H9 (cell line): ENCODE measurements around the gene LAMA3. TPM values are rescaled to one million over a fixed set of nuclear protein-coding genes. Genes with fewer than 3 reads are reported as not detected.

ENCODE experiments used
- DNase-seq: peaks from one replicate; pipeline ENCODE4 v3.0.0-alpha.2; 2017
- H2AFZ ChIP-seq: one replicate; pipeline ENCODE4 v1.6.1; 2013; ENCODE audit warnings: mild to moderate bottlenecking, low read length, control low read depth, moderate library complexity
- H2AK5ac ChIP-seq: 2 replicates; pipeline ENCODE4 v1.6.1; 2013; ENCODE audit warnings: low read length, control low read depth, mixed read lengths; ENCODE audit not compliant: insufficient read length
- H2BK120ac ChIP-seq: one replicate; pipeline ENCODE4 v1.6.1; 2013; ENCODE audit warnings: low read depth, mild to moderate bottlenecking, low read length, control low read depth, inconsistent platforms; ENCODE audit not compliant: poor library complexity, severe bottlenecking
- H2BK12ac ChIP-seq: 2 replicates; pipeline ENCODE4 v1.6.1; 2013; ENCODE audit warnings: low read length, control low read depth, mixed read lengths, low read depth; ENCODE audit not compliant: insufficient read length
- H2BK15ac ChIP-seq: 2 replicates; pipeline ENCODE4 v1.6.1; 2013; ENCODE audit warnings: low read depth, low read length, control low read depth
- H2BK20ac ChIP-seq: one replicate; pipeline ENCODE4 v1.6.1; 2013; ENCODE audit warnings: low read depth, mild to moderate bottlenecking, low read length, control low read depth, inconsistent platforms; ENCODE audit not compliant: poor library complexity, severe bottlenecking
- H2BK5ac ChIP-seq: 2 replicates; pipeline ENCODE4 v1.6.1; 2013; ENCODE audit warnings: low read length, control low read depth, mixed read lengths; ENCODE audit not compliant: insufficient read length
- H3K14ac ChIP-seq: 2 replicates; pipeline ENCODE4 v1.6.1; 2013; ENCODE audit warnings: low read length, control low read depth; ENCODE audit not compliant: insufficient read depth
- H3K18ac ChIP-seq: 2 replicates; pipeline ENCODE4 v1.6.1; 2013; ENCODE audit warnings: low read depth, mild to moderate bottlenecking, mixed read lengths, low read length, control low read depth; ENCODE audit not compliant: insufficient read length
- H3K23ac ChIP-seq: 2 replicates; pipeline ENCODE4 v1.6.1; 2013; ENCODE audit warnings: low read length, control low read depth, mixed read lengths, low read depth; ENCODE audit not compliant: insufficient read length
- H3K23me2 ChIP-seq: 2 replicates; pipeline ENCODE4 v1.6.1; 2013; ENCODE audit warnings: low read depth, mild to moderate bottlenecking, mixed read lengths, low read length, control low read depth; ENCODE audit not compliant: insufficient read length, poor library complexity, severe bottlenecking
- H3K27ac ChIP-seq: 2 replicates; pipeline ENCODE4 v1.5.1; 2013; ENCODE audit warnings: low read length, control low read depth, mixed read lengths, low read depth; ENCODE audit not compliant: insufficient read length
- H3K27me3 ChIP-seq: 2 replicates; pipeline ENCODE4 v1.6.1; 2013; ENCODE audit warnings: low read length, control low read depth, inconsistent platforms; ENCODE audit not compliant: insufficient read depth
- H3K4ac ChIP-seq: 2 replicates; pipeline ENCODE4 v1.6.1; 2013; ENCODE audit warnings: low read depth, mild to moderate bottlenecking, control low read depth, inconsistent platforms, low read length, moderate library complexity
- H3K4me1 ChIP-seq: 2 replicates; pipeline ENCODE4 v1.6.1; 2013; ENCODE audit warnings: low read length, control low read depth, inconsistent platforms; ENCODE audit not compliant: insufficient read depth
- H3K4me2 ChIP-seq: 2 replicates; pipeline ENCODE4 v1.6.1; 2013; ENCODE audit warnings: low read length, control low read depth, mixed read lengths; ENCODE audit not compliant: insufficient read length, insufficient read depth
- H3K56ac ChIP-seq: 2 replicates; pipeline ENCODE4 v1.6.1; 2013; ENCODE audit warnings: low read depth, mild to moderate bottlenecking, mixed read lengths, low read length, control low read depth; ENCODE audit not compliant: insufficient read length
- H3K79me1 ChIP-seq: 2 replicates; pipeline ENCODE4 v1.6.1; 2013; ENCODE audit warnings: low read depth, mild to moderate bottlenecking, moderate library complexity, low read length, control low read depth, inconsistent platforms; ENCODE audit not compliant: insufficient read depth, poor library complexity, severe bottlenecking
- H3K79me2 ChIP-seq: 2 replicates; pipeline ENCODE4 v1.6.1; 2013; ENCODE audit warnings: low read length, control low read depth, inconsistent platforms; ENCODE audit not compliant: insufficient read depth
- H3K9ac ChIP-seq: 2 replicates; pipeline ENCODE4 v1.6.1; 2013; ENCODE audit warnings: low read length, control low read depth, mixed read lengths; ENCODE audit not compliant: insufficient read length; ENCODE audit errors: extremely low read depth
- H3K9me3 ChIP-seq: one replicate; pipeline ENCODE4 v1.6.1; 2013; ENCODE audit warnings: low read depth, low read length, inconsistent platforms; ENCODE audit not compliant: control insufficient read depth
- H3T11ph ChIP-seq: one replicate; pipeline ENCODE4 v1.6.1; 2013; ENCODE audit warnings: mild to moderate bottlenecking, low read length, control low read depth, inconsistent platforms
- H4K20me1 ChIP-seq: one replicate; pipeline ENCODE4 v1.6.1; 2013; ENCODE audit not compliant: control insufficient read depth, insufficient read length, insufficient read depth
- H4K5ac ChIP-seq: 2 replicates; pipeline ENCODE4 v1.6.1; 2013; ENCODE audit warnings: low read depth, mild to moderate bottlenecking, mixed read lengths, low read length, control low read depth; ENCODE audit not compliant: insufficient read length
- H4K8ac ChIP-seq: replicated peaks from 2 replicates; pipeline ENCODE4 v1.6.1; 2013; ENCODE audit warnings: low read length, control low read depth, mixed read lengths, low read depth; ENCODE audit not compliant: insufficient read length
- H4K91ac ChIP-seq: 2 replicates; pipeline ENCODE4 v1.6.1; 2013; ENCODE audit warnings: low read depth, mild to moderate bottlenecking, moderate library complexity, mixed read lengths, low read length, control low read depth; ENCODE audit not compliant: insufficient read length
- H3K27ac Mint-ChIP-seq, 3 experiments: 2 replicates in 2 of 3; 3 replicates in 1 of 3; pipeline ENCODE4 v1.8.0; 2020 to 2021; ENCODE audit warnings: mixed read lengths in 3 of 3, mild to moderate bottlenecking in 1 of 3, moderate library complexity in 1 of 3
- H3K27me3 Mint-ChIP-seq: 2 replicates; pipeline ENCODE4 v1.8.0; 2021; ENCODE audit warnings: low read depth, mild to moderate bottlenecking, moderate library complexity, mixed read lengths
- H3K36me3 Mint-ChIP-seq, 3 experiments: 2 replicates in 2 of 3; 3 replicates in 1 of 3; pipeline ENCODE4 v1.8.0; 2020 to 2021; ENCODE audit warnings: low read depth in 3 of 3, mixed read lengths in 3 of 3; ENCODE audit not compliant: insufficient read depth in 1 of 3
- H3K4me1 Mint-ChIP-seq, 2 experiments: 2 replicates each; pipeline ENCODE4 v1.8.0; 2020; ENCODE audit warnings: mixed read lengths in 2 of 2
- H3K4me3 Mint-ChIP-seq, 2 experiments: 2 replicates in 1 of 2; 3 replicates in 1 of 2; pipeline ENCODE4 v1.8.0; 2020 to 2021; ENCODE audit warnings: mild to moderate bottlenecking in 2 of 2, mixed read lengths in 2 of 2, moderate library complexity in 1 of 2
- H3K9me3 Mint-ChIP-seq, 2 experiments: 2 replicates in 1 of 2; 3 replicates in 1 of 2; pipeline ENCODE4 v1.8.0; 2020; ENCODE audit warnings: mild to moderate bottlenecking in 2 of 2, mixed read lengths in 2 of 2, moderate library complexity in 1 of 2
- WGBS: extraction: QIAGEN DNeasy Blood & Tissue Kit; methylation state at CpG from one replicate; pipeline ENCODE4 v1.1.7; 2013; ENCODE audit warnings: missing lambda C conversion rate, low lambda C conversion rate, mixed read lengths; ENCODE audit not compliant: insufficient read length; ENCODE audit errors: extremely low coverage; 5-methylcytosine and 5-hydroxymethylcytosine counted together
- total RNA-seq: library from RNA; stranded (reverse); gene quantifications from 2 replicates; pipeline ENCODE4 v1.2.1, GENCODE V29; 2021
- TF ChIP-seq, protein P1 (sequence below): fragments of 200-600 bp; sonication (generic); conservative IDR thresholded peaks from 3 replicates; pipeline ENCODE4 v1.8.0; 2021; ENCODE audit warnings: antibody characterized with exemption, mild to moderate bottlenecking

Gene LAMA3
- total RNA-seq, 1 experiment from 2014 or later: 0.33 TPM

DNA sequence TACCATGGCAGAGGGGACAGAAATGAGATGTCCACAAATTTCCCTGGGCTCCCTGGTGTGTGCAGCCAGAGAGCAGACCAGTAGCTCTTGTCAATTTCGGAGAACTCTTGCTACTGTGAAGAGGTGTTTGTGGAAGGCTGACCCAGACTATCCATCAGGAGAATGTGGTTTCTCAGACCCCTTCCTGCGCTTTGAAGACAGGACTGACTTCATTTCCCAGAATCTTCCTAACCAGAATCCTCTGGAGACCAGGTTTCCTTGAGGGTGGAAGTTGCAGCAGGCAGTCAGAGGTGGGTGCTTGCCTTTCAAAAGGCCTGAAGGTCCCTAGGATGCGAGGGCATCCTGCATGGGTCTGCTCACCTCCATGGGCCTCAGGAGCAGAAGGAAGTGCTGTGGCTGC lies 121.9 kb downstream of the LAMA3 start:
- Histone ChIP-seq H2BK120ac (no peak overlapping the region), H3K4me1 (peaks cover 3% of the 10 kb centered on the region; the same call in 1 of the 2 replicates), H3K23ac (no peak overlapping the region), H3K79me1 (no peaks in the 10 kb centered on the region), H2AFZ (no peak overlapping the region), H4K91ac (no peak overlapping the region), H3T11ph (no peak overlapping the region), H2BK20ac (no peak overlapping the region), H3K79me2 (no peaks in the 10 kb centered on the region), H4K5ac (no peak overlapping the region), H4K8ac (no peak overlapping the region), H3K27me3 (no peaks in the 10 kb centered on the region), H3K9ac (no peak overlapping the region), H2BK12ac (no peak overlapping the region), H3K27ac (no peak overlapping the region), H2BK15ac (no peak overlapping the region), H3K18ac (no peak overlapping the region), H3K23me2 (no peaks in the 10 kb centered on the region), H2AK5ac (no peak overlapping the region), H3K14ac (no peak overlapping the region), H3K9me3 (no peaks in the 10 kb centered on the region), H2BK5ac (no peak overlapping the region), H4K20me1 (no peaks in the 10 kb centered on the region), H3K4ac (no peak overlapping the region), H3K4me2 (no peak overlapping the region), H3K56ac (no peak overlapping the region)
- Mint-ChIP-seq H3K4me3 (no peak overlapping the region), H3K4me1 (peaks cover 28 to 30% of the 10 kb centered on the region in 2 experiments), H3K27ac (peak overlapping the region in 1 of 3 experiments; percentile 88; a peak in 2 of 7 replicates), H3K36me3 (peaks cover 0 to 2% (median 0%) of the 10 kb centered on the region in 3 experiments; a peak in 2 of 7 replicates), H3K9me3 (peaks cover 3% of the 10 kb centered on the region in 2 experiments; a peak in 1 of 5 replicates), H3K27me3 (peaks cover 5% of the 10 kb centered on the region; the same call in 1 of the 2 replicates)
- TF ChIP-seq, protein P1, sequence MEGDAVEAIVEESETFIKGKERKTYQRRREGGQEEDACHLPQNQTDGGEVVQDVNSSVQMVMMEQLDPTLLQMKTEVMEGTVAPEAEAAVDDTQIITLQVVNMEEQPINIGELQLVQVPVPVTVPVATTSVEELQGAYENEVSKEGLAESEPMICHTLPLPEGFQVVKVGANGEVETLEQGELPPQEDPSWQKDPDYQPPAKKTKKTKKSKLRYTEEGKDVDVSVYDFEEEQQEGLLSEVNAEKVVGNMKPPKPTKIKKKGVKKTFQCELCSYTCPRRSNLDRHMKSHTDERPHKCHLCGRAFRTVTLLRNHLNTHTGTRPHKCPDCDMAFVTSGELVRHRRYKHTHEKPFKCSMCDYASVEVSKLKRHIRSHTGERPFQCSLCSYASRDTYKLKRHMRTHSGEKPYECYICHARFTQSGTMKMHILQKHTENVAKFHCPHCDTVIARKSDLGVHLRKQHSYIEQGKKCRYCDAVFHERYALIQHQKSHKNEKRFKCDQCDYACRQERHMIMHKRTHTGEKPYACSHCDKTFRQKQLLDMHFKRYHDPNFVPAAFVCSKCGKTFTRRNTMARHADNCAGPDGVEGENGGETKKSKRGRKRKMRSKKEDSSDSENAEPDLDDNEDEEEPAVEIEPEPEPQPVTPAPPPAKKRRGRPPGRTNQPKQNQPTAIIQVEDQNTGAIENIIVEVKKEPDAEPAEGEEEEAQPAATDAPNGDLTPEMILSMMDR: no peak
- no CpG with 5 or more reads among the region's 3 CpGs for WGBS
- DNase-seq: no peak
